Upper lobe of left lung (tissue), 4 donors: Measurements from ENCODE around the gene AMPD3.

Source experiments
- EP300 ChIP-seq, 4 donors: sonication (generic); formaldehyde crosslinking; IDR thresholded peaks; one replicate each; pipeline ENCODE4 v1.5.1; 2017; ENCODE audit warnings: antibody characterized with exemption in 4 of 4, control low read depth in 2 of 4
- TF ChIP-seq, protein P1 (sequence below), 6 experiments: fragments of 450-650 bp in 4 of 6; fragments of 200-600 bp in 2 of 6; sonication (generic) in 2 of 6; IDR thresholded peaks; one replicate each; pipeline ENCODE4 v1.5.1; 2016 to 2019; ENCODE audit warnings: antibody characterized with exemption in 6 of 6

DNA sequence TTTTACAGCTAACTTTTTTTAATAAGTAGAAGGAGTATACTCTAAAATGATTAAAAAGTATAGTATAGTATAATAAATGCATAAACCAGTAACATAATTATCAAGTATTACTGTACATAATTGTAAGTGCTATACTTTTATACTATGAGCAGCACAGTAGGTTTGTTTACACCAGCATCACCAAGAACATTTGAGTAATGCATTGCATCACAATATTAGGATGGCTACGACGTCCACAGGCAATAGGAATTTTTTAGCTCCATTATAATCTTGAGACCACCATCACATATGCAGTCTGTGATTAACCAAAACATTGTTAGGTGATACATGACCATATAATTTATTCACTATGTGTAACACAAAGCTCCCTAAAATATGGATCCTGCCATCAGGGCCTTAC is 65.5 kb downstream of the AMPD3 start:
- TF ChIP-seq, protein P1, sequence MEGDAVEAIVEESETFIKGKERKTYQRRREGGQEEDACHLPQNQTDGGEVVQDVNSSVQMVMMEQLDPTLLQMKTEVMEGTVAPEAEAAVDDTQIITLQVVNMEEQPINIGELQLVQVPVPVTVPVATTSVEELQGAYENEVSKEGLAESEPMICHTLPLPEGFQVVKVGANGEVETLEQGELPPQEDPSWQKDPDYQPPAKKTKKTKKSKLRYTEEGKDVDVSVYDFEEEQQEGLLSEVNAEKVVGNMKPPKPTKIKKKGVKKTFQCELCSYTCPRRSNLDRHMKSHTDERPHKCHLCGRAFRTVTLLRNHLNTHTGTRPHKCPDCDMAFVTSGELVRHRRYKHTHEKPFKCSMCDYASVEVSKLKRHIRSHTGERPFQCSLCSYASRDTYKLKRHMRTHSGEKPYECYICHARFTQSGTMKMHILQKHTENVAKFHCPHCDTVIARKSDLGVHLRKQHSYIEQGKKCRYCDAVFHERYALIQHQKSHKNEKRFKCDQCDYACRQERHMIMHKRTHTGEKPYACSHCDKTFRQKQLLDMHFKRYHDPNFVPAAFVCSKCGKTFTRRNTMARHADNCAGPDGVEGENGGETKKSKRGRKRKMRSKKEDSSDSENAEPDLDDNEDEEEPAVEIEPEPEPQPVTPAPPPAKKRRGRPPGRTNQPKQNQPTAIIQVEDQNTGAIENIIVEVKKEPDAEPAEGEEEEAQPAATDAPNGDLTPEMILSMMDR (IDR thresholded peaks at IDR 0.05) = no peak
- TF ChIP-seq EP300 (IDR thresholded peaks at IDR 0.05) = no peak
